Upper lobe of right lung (tissue), 1 donor: Measurements from ENCODE around the gene TSPAN6. TPM values are rescaled to one million over a fixed set of nuclear protein-coding genes. Genes with fewer than 3 reads are reported as not detected.

Experiments
- ATAC-seq: fragments of 200-7000 bp; cut with Tn5 transposase; one replicate; pipeline ENCODE4 v1.9.1; 2020; ENCODE audit warnings: mild to moderate bottlenecking, moderate library complexity
- DNase-seq: peaks from one replicate; pipeline ENCODE4 v3.0.0-alpha.2; 2020
- H3K27ac ChIP-seq: fragments of 200-600 bp; one replicate; pipeline ENCODE4 v1.8.0; 2022
- H3K27me3 ChIP-seq: fragments of 200-600 bp; one replicate; pipeline ENCODE4 v1.8.0; 2022; ENCODE audit warnings: mild to moderate bottlenecking
- H3K36me3 ChIP-seq: fragments of 200-600 bp; one replicate; pipeline ENCODE4 v1.8.0; 2022
- H3K4me1 ChIP-seq: fragments of 200-600 bp; one replicate; pipeline ENCODE4 v1.8.0; 2022
- H3K4me3 ChIP-seq: fragments of 200-600 bp; one replicate; pipeline ENCODE4 v1.8.0; 2022; ENCODE audit warnings: mild to moderate bottlenecking
- H3K9me3 ChIP-seq: fragments of 200-600 bp; one replicate; pipeline ENCODE4 v1.8.0; 2022
- CTCF ChIP-seq: fragments of 200-600 bp; IDR thresholded peaks from one replicate; pipeline ENCODE4 v1.8.0; 2022; ENCODE audit warnings: antibody characterized with exemption
- intact Hi-C: fragments of 100-400 bp; cut with DNase I; formaldehyde crosslinking; loops from one replicate; pipeline ENCODE4 v1.11.0; 2022
- total RNA-seq: library from RNA; stranded (reverse); fragmentation: NEBNext Ultra II Directional; extraction: Animal tissue kit (Norgen Biotek cat#: 25700); gene quantifications from one replicate; pipeline ENCODE4 v1.2.1, GENCODE V29; 2021
- donor health status: DM: no; HTN: yes; CAD: no; lungs with severe emphysema.

TSPAN6 gene
- total RNA-seq, 1 donor from 2014 or later, result 13.9 TPM

DNA sequence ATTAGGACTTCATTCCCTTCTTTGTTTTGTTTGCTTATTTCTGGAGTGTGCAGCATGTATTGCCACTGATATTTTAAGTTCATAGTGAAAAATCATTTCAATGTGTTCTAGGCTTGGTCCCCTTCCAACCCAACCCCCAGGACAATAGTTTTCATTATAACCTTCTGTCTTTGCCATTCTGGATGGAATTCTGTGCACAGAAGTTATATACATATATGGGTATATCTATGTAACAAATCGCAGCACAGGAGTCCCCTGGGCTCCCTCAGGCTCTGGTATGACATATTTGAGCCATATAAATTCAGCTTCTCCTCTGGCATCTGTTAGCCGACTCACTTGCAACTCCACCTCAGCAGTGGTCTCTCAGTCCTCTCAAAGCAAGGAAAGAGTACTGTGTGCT is 52.0 kb downstream of the TSPAN6 start, which contains the start of gene TNMD:
TNMD (plus strand) TSS at position 326 of the 400 bp plus-strand sequence. CDS start 83 bp downstream, outside the sequence.
- Histone ChIP-seq H3K4me1 (no peaks in the 10 kb centered on the region), H3K27ac (no peak within 1 kb of the TSS), H3K36me3 (no peaks in the 10 kb centered on the region), H3K4me3 (no peak within 1 kb of the TSS), H3K27me3 (no peaks in the 10 kb centered on the region), H3K9me3 (no peaks in the 10 kb centered on the region)
- intact Hi-C loops, result no loop called here
- no peak for ATAC-seq
- TF ChIP-seq CTCF, result no peak
- DNase-seq, result no peak

Other genes with a start within 250 kb of the TSPAN6 start
- 0.17 TPM for gene PCDH19, start 226.5 kb downstream of the TSPAN6 start, total RNA-seq
- not detected for gene TNMD, start 51.9 kb downstream of the TSPAN6 start, total RNA-seq
- gene SRPX2, start 7.4 kb upstream of the TSPAN6 start, total RNA-seq, result 39.1 TPM
- 16.4 TPM for gene SYTL4, start 95.3 kb upstream of the TSPAN6 start, total RNA-seq
- 12.2 TPM for gene CSTF2, start 183.6 kb upstream of the TSPAN6 start, total RNA-seq
- not detected for gene NOX1, start 237.6 kb upstream of the TSPAN6 start, total RNA-seq